PC-9 (cell line): ENCODE measurements around the gene ACSL5.

ENCODE experiments used
- CTCF ChIP-seq: fragments of 200-600 bp; sonication (generic); conservative IDR thresholded peaks from 2 replicates; pipeline ENCODE4 v1.6.1; 2017; ENCODE audit warnings: mixed run types, antibody characterized with exemption, mild to moderate bottlenecking, moderate library complexity
- EZH2 ChIP-seq: fragments of 200-600 bp; sonication (generic); IDR thresholded peaks from 2 replicates; pipeline ENCODE4 v1.8.0; 2017; ENCODE audit warnings: antibody characterized with exemption, low read depth

- TF ChIP-seq CTCF (no peak), EZH2 (no peak)
Observed at GRCh38 chr10:112333452-112333851, 40.5 kb upstream of the ACSL5 start.
